Mucosa of rectum (tissue), 2 donors: ENCODE measurements around the gene LILRB5.
"Not testable (repeated sequence)": the region's sequence is repeated elsewhere in the genome, so short reads cannot be mapped to it uniquely, and the experiment has no call there.

Experiments used
- H3K27ac ChIP-seq, 2 donors: one replicate each; pipeline ENCODE4 v1.7.0; 2013; ENCODE audit warnings: inconsistent platforms in 2 of 2, low read depth in 2 of 2, low read length in 2 of 2
- H3K27me3 ChIP-seq, 2 donors: one replicate each; pipeline ENCODE4 v1.7.0; 2013; ENCODE audit warnings: low read length in 2 of 2; ENCODE audit not compliant: control insufficient read depth in 2 of 2, insufficient read depth in 2 of 2
- H3K36me3 ChIP-seq, 2 donors: one replicate each; pipeline ENCODE4 v1.7.0; 2013; ENCODE audit warnings: low read length in 2 of 2; ENCODE audit not compliant: control insufficient read depth in 2 of 2, insufficient read depth in 2 of 2
- H3K4me1 ChIP-seq, 2 donors: one replicate each; pipeline ENCODE4 v1.7.0; 2013; ENCODE audit warnings: low read length in 2 of 2, mild to moderate bottlenecking in 1 of 2; ENCODE audit not compliant: control insufficient read depth in 2 of 2, insufficient read depth in 2 of 2
- H3K4me3 ChIP-seq, 2 donors: one replicate each; pipeline ENCODE4 v1.7.0; 2013; ENCODE audit warnings: low read length in 2 of 2
- H3K9ac ChIP-seq, 2 donors: one replicate each; pipeline ENCODE4 v1.7.0; 2013; ENCODE audit warnings: low read length in 2 of 2, low read depth in 1 of 2, mild to moderate bottlenecking in 1 of 2
- H3K9me3 ChIP-seq, 2 donors: one replicate each; pipeline ENCODE4 v1.7.0; 2013; ENCODE audit warnings: low read length in 2 of 2; ENCODE audit not compliant: control insufficient read depth in 2 of 2
- donor health status: healthy.
- donor health status: Normal muscosa, but diverticular disease.

Gene LILRB5

DNA sequence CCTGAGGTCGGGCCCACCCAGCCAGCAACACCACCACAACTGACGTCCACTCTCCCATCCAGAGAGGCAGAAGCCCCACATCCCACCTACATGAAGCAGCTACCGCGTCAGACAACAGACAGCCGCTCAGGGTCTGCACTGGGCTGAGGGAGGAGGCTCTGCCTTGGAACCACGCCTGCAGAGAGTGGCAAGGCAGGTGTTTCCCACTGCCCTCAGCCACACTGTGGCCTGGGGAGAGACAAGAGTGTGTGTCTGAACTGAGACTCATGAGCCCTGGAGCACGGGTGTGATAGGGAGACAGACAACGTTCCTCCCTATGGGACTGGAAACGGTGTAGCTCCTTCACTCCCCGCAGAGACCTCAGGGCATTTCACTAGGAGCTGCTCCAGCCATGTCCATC lies 29.2 kb upstream of the LILRB5 start:
- not testable (repeated sequence) for H3K4me1 ChIP-seq, H3K27ac ChIP-seq, H3K36me3 ChIP-seq, H3K9me3 ChIP-seq, H3K27me3 ChIP-seq, H3K9ac ChIP-seq, H3K4me3 ChIP-seq

DNA sequence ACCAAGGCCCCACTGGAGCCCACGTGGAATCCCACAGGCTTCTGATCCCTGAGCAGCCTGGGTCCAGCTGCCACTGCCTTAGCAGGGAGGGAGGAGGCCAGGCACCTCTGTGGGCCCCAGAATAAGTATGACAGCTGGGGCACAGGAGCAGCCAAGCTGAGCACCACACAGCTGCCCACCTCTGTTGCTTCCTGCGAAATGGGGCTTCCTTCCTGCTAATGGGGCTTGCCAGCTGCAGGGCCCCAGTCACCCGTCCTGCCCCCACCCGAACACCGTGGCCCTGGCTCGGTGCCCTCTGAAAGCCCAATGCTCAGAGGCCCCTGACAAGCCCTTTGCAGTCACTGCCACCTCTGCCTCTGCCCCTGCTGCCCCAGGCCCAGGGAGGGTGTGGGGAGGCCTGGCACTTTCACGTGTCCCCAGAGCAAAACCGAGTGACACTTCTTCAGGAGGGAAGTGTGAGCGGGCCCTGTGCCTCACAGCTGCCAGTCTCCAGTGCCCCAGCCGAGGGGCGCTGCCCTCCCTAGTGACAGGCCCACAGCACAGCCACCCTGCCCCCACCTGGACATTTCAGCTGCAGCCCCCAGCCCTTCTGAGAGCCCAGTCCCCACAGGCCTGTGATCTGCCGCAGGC lies 28.5 kb upstream of the LILRB5 start:
- not testable (repeated sequence) for H3K27me3 ChIP-seq, H3K9me3 ChIP-seq, H3K4me3 ChIP-seq, H3K27ac ChIP-seq, H3K36me3 ChIP-seq, H3K4me1 ChIP-seq, H3K9ac ChIP-seq

DNA sequence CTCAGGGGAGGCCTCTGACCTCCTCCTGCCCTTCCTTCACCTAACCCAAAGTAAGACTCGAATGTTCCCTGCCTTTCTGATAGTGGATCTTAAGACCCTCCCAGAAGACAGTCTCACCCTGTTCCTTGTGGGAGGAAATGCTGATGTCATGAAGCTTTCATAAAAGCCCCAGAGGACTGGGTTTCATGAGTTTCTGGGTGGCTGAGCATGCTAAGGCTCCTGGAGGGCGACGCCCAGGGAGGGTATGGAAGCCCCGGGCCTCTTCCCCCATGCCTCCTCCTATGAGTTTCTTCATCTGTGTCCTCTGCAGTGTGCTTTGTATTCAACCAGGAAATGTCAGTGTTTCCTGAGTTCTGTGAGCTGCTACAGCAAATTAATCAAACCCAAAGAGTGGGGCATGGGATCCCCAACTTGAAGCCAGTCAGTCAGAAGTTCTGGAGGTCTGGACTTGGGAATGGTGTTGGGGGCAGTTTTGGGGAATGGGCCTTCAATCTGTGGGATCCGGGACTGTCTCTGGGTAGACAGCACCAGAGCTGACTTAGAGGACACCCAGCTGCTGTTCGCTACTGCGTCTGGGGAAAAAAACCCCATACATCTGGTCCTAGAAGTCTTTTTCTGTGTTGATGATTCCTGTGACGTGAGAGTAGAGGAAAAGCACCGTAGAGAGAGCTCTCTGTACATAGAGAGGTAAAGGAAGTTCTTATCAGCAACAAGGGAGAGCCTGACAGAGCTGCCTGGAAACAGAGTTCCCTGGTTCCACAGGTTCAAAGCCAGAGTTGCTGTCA lies 25.8 kb upstream of the LILRB5 start:
- no peak overlapping the region for H3K9ac ChIP-seq
- H3K36me3 ChIP-seq: no peaks in the 10 kb centered on the region
- H3K9me3 ChIP-seq: no peaks in the 10 kb centered on the region
- no peak overlapping the region for H3K27ac ChIP-seq
- H3K4me1 ChIP-seq: peaks cover 0 to 2% of the 10 kb centered on the region in 2 donors
- no peak overlapping the region for H3K4me3 ChIP-seq
- no peaks in the 10 kb centered on the region for H3K27me3 ChIP-seq

DNA sequence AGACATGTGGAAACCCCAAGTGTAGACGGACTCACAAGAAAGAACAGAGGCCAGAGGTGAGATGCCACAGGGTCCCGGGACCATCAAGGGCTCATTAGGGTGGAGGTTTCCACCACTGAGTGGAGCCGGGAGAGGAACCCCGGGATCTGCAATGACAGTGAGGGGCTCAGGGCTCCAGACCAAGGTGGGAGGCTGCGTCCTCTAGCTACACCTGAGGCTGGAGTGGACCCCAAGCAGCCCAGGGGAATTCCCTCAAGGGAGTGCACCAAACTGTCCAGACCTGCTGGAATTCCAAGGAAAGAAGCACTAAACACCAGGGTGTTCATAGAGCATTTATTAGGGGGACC lies 24.6 kb upstream of the LILRB5 start:
- not testable (repeated sequence) for H3K27me3 ChIP-seq, H3K27ac ChIP-seq, H3K9ac ChIP-seq, H3K4me1 ChIP-seq, H3K36me3 ChIP-seq, H3K9me3 ChIP-seq, H3K4me3 ChIP-seq

DNA sequence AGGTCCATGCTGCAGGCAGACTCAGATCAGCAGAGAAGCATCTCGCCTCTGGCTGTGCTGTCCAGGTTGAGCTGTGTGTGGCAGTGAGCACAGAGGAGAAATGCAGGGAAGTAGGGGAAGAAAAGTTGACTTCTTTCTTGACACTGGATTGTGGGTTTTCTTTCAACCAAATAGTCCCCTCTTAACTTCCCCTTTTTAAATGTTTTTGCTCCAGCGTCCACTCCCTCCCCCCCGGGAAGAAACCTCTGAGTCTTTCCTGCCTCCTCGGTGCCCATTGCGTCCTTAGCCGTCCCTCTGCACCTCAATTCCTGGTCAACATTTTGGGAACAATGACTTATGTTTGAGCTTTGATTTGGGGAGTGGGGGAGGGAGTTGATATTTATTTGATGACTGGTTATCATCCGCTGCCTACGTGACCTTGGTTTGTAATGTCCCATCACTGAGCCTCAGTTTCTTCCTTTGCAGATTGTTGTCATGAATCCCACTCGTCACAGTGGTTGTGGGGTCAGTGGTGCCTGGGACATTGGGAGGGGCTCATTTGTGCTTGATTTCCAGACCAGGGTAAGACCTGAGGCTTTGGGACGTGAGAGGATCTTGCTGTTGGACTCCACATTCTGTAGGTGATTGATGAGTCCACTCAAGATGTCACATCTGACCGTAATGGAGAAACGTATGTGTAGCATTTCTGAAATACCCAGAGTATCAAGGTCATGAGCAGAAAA lies 24.1 kb upstream of the LILRB5 start, which contains the start of gene LILRB2:
Gene LILRB2, minus strand, starts transcription at position 104 of the 722 bp plus-strand sequence. CDS start 614 bp downstream, outside the sequence.
- H3K9ac ChIP-seq: no peak within 1 kb of the TSS
- H3K27me3 ChIP-seq: no peaks in the 10 kb centered on the region
- H3K4me3 ChIP-seq: peak within 1 kb of the TSS; percentile 10 to 37
- peaks cover 0 to 2% of the 10 kb centered on the region in 2 donors for H3K4me1 ChIP-seq
- no peaks in the 10 kb centered on the region for H3K36me3 ChIP-seq
- H3K9me3 ChIP-seq: no peaks in the 10 kb centered on the region
- peak within 1 kb of the TSS in 1 of 2 donors; percentile 56 for H3K27ac ChIP-seq

DNA sequence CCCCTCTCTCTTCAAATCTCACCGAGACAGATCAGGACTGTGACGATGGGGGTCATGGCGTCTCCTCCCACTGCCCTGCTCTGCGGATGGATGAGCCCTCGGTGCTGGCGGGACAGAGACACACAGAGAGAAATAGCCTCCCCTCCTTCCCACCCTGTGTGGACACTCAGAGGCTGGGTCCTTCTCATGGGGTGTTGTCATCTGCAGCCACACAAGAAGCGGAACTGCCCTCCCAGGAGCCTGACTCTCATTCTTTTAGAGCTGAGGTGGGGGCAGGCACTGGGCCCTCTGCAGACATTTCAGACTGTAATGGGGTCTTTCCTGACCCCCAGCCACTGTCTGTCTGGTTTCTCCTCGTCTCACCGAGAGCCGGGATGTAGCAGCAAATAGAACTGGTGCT lies 23.4 kb upstream of the LILRB5 start:
- peak overlapping the region; percentile 10 to 37 for H3K4me3 ChIP-seq
- not testable (repeated sequence) for H3K9me3 ChIP-seq, H3K9ac ChIP-seq, H3K27me3 ChIP-seq, H3K36me3 ChIP-seq, H3K4me1 ChIP-seq
- peak overlapping the region in 1 of 2 donors; percentile 56 for H3K27ac ChIP-seq

DNA sequence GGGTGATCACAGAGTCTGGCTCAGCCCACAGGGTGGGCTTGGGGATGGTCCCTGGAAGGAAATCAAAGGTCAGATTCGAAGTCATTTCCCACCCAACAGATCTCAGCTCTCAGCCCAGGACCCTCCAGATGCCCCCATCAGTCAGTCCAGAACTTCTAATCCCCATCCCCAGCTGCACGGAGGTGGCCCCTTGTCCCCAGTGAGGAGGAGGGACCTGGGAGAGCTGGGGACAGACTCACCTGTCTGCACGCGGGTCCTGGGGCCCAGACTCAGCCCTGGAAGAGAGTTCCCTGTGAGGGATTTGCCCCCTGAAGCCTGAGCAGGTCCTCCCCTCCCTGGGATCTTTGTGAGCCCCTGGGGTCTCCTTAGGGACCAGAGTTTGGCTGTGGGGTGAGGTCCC lies 23.0 kb upstream of the LILRB5 start:
- H3K9me3 ChIP-seq, H3K4me1 ChIP-seq, H3K27me3 ChIP-seq, H3K9ac ChIP-seq, H3K36me3 ChIP-seq: not testable (repeated sequence)
- H3K27ac ChIP-seq: peak overlapping the region in 1 of 2 donors; percentile 9
- H3K4me3 ChIP-seq: peak overlapping the region in 1 of 2 donors; percentile 26

DNA sequence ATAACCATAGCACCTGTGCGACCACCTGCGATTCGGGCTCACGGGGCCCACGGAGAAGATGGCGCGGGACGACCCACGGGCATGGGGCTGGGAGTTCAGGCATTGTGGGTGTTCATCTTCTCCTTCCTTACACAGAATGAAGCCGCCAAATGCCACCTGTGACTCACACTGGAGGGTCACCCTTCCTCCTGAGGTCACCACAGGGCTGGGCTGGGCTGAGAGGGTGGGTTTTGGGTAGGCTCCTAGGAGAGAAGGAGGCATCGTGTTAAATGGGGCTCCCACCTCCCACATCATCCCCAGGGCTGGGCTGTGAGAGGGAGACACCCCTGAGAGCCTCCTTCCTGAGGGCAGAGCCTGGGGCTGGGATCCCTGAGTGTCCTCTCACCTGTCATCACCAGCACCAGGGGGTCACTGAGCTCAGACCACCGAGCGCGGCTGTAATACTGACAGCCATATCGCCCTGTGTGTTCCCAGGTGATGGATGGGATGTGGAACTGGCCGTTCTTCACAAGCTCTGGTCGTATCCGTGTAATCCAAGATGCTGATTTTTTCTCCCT lies 22.4 kb upstream of the LILRB5 start:
- H3K9ac ChIP-seq: no peak overlapping the region
- no peaks in the 10 kb centered on the region for H3K27me3 ChIP-seq

DNA sequence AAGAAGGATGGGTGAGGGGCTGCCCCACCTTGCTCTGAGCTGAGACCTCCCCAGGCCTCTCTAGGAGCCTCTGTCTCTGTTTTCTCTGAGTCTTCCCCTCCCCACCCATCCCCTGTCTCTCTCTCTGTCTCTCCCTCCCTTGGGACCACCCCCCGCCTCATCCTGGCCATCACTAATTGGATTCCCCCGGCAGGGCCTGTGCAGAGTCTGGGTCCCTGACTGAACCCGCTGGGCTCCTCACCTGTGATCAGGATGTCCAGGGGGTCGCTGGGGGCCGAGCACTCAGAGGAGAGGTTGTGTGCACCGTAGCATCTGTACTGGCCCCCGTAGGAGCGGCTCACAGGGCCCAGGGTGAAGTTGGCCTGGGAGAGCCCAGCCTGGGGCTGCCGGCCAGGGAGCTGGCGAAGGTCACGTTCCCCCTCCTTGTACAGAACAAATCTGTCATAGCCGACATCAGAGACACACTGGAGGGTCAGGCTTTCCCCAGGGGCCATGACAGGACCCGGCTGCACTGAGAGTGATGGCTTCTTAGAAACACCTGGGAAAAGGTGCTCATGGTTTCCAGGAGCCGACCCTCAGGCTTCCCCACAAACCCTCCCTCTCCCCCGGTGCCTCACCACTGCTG lies 21.6 kb upstream of the LILRB5 start:
- H3K4me1 ChIP-seq, H3K36me3 ChIP-seq, H3K27me3 ChIP-seq, H3K9ac ChIP-seq, H3K9me3 ChIP-seq, H3K27ac ChIP-seq, H3K4me3 ChIP-seq: not testable (repeated sequence)

More for the DNA sequence above, 22.4 kb upstream of the LILRB5 start:
- Histone ChIP-seq H3K36me3 (no peaks in the 10 kb centered on the region), H3K4me3 (peak overlapping the region in 1 of 2 donors; percentile 13), H3K9me3 (no peaks in the 10 kb centered on the region), H3K27ac (no peak overlapping the region), H3K4me1 (peaks cover 0 to 2% of the 10 kb centered on the region in 2 donors)

DNA sequence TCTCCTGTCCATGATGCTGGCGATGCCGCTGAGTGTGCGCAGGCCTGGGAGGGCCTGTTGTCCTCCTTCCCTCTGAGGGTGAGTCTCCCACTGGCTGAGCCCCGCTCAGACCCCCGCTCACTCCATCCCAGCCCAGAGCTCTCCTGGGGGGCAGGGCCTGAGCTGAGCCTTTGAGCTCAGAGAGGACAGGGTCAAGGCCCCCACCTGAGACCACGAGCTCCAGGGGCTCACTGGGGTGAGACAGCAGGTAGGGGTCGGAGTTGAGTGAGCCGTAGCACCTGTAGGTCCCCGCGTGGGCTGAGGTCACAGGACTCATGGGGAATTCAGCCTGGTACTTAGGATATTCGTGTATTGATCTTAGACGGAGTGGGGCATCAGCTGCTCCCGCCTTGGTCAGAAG lies 21.0 kb upstream of the LILRB5 start:
- not testable (repeated sequence) for H3K36me3 ChIP-seq, H3K4me3 ChIP-seq, H3K9me3 ChIP-seq, H3K4me1 ChIP-seq, H3K27me3 ChIP-seq, H3K9ac ChIP-seq, H3K27ac ChIP-seq
